Neural progenitor cell (in vitro differentiated cells): Measurements from ENCODE around the gene GLYATL3. TPM values are rescaled to one million over a fixed set of nuclear protein-coding genes. Genes with fewer than 3 reads are reported as not detected.

Source experiments
- DNase-seq: peaks from one replicate; pipeline ENCODE4 v3.0.0-alpha.2; 2016; ENCODE audit warnings: low spot score
- H2AFZ ChIP-seq: fragments of 200-600 bp; sonication (generic); replicated peaks from 2 replicates; pipeline ENCODE4 v1.6.1; 2016; ENCODE audit warnings: antibody characterized with exemption
- H3F3A ChIP-seq: fragments of 200-600 bp; sonication (generic); 2 replicates; pipeline ENCODE4 v1.6.1; 2016; ENCODE audit warnings: antibody characterized with exemption, low read depth
- H3K27ac ChIP-seq: fragments of 200-600 bp; sonication (generic); 2 replicates; pipeline ENCODE4 v1.5.1; 2016; ENCODE audit warnings: mild to moderate bottlenecking
- H3K27me3 ChIP-seq: fragments of 200-600 bp; sonication (generic); 2 replicates; pipeline ENCODE4 v1.6.1; 2016; ENCODE audit warnings: mild to moderate bottlenecking, moderate library complexity
- H3K36me3 ChIP-seq: fragments of 200-600 bp; sonication (generic); 2 replicates; pipeline ENCODE4 v1.5.1; 2016
- H3K4me1 ChIP-seq: fragments of 200-600 bp; sonication (generic); 2 replicates; pipeline ENCODE4 v1.6.1; 2016; ENCODE audit warnings: mixed run types
- H3K4me2 ChIP-seq: fragments of 200-600 bp; sonication (generic); 2 replicates; pipeline ENCODE4 v1.6.1; 2016
- H3K4me3 ChIP-seq: fragments of 200-600 bp; sonication (generic); 2 replicates; pipeline ENCODE4 v1.5.1; 2016
- H3K79me2 ChIP-seq: fragments of 200-600 bp; sonication (generic); 2 replicates; pipeline ENCODE4 v1.6.1; 2016; ENCODE audit warnings: low read depth
- H3K9ac ChIP-seq: fragments of 200-600 bp; sonication (generic); 2 replicates; pipeline ENCODE4 v1.6.1; 2016
- H3K9me3 ChIP-seq: fragments of 200-600 bp; sonication (generic); 2 replicates; pipeline ENCODE4 v1.5.1; 2016; ENCODE audit warnings: low read depth
- H4K20me1 ChIP-seq: fragments of 200-600 bp; sonication (generic); 2 replicates; pipeline ENCODE4 v1.6.1; 2016; ENCODE audit warnings: low read depth
- H3K27ac Mint-ChIP-seq: 3 replicates; pipeline ENCODE4 v1.8.0; 2021; ENCODE audit warnings: mixed read lengths
- H3K27me3 Mint-ChIP-seq: 2 replicates; pipeline ENCODE4 v1.8.0; 2022; ENCODE audit warnings: low read depth, mild to moderate bottlenecking, inconsistent platforms, moderate library complexity, mixed read lengths; ENCODE audit not compliant: insufficient read depth
- H3K36me3 Mint-ChIP-seq: 3 replicates; pipeline ENCODE4 v1.8.0; 2021; ENCODE audit warnings: mixed read lengths
- H3K4me1 Mint-ChIP-seq: 3 replicates; pipeline ENCODE4 v1.8.0; 2021; ENCODE audit warnings: mixed read lengths
- H3K4me3 Mint-ChIP-seq: 3 replicates; pipeline ENCODE4 v1.8.0; 2021; ENCODE audit warnings: mild to moderate bottlenecking, moderate library complexity, mixed read lengths
- H3K9me3 Mint-ChIP-seq: 3 replicates; pipeline ENCODE4 v1.8.0; 2020; ENCODE audit warnings: mixed read lengths
- CTCF ChIP-seq: fragments of 200-600 bp; sonication (generic); IDR thresholded peaks from 2 replicates; pipeline ENCODE4 v1.5.1; 2017; ENCODE audit warnings: antibody characterized with exemption, mild to moderate bottlenecking
- EZH2 ChIP-seq: fragments of 200-600 bp; sonication (generic); IDR thresholded peaks from 2 replicates; pipeline ENCODE4 v1.6.1; 2017; ENCODE audit warnings: antibody characterized with exemption, mild to moderate bottlenecking, moderate library complexity
- EZH2phosphoT487 ChIP-seq: fragments of 200-600 bp; sonication (generic); IDR thresholded peaks from 2 replicates; pipeline ENCODE4 v1.6.1; 2017; ENCODE audit warnings: antibody characterized with exemption
- total RNA-seq: library from RNA; depleted of rRNA; stranded (reverse); fragments of >200 nt; gene quantifications from 2 replicates; pipeline ENCODE4 v1.2.3, GENCODE V29; 2015; ENCODE audit warnings: low replicate concordance

GLYATL3 gene
- total RNA-seq, 1 donor from 2014 or later = not detected

GRCh38 chr6:49565855-49566254, 66.1 kb downstream of the GLYATL3 start:
- H3K9me3 Mint-ChIP-seq = peaks cover 3% of the 10 kb centered on the region
- TF ChIP-seq CTCF = no peak
- no peak for TF ChIP-seq EZH2
- no peak for TF ChIP-seq EZH2phosphoT487
- no peak for DNase-seq
- no peak overlapping the region for H3K4me3 ChIP-seq
- H2AFZ ChIP-seq = no peak overlapping the region
- H3K36me3 ChIP-seq = no peaks in the 10 kb centered on the region
- no peaks in the 10 kb centered on the region for H4K20me1 ChIP-seq
- H3K9me3 ChIP-seq = no peaks in the 10 kb centered on the region
- H3K4me2 ChIP-seq = no peak overlapping the region
- H3K36me3 Mint-ChIP-seq = no peaks in the 10 kb centered on the region
- no peaks in the 10 kb centered on the region for H3K4me1 Mint-ChIP-seq
- H3K27me3 ChIP-seq = no peaks in the 10 kb centered on the region
- H3K27ac ChIP-seq = no peak overlapping the region
- no peaks in the 10 kb centered on the region for H3K27me3 Mint-ChIP-seq
- H3K79me2 ChIP-seq = no peaks in the 10 kb centered on the region
- no peak overlapping the region for H3K9ac ChIP-seq
- H3K4me3 Mint-ChIP-seq = no peak overlapping the region
- H3K27ac Mint-ChIP-seq = no peak overlapping the region
- H3K4me1 ChIP-seq = no peaks in the 10 kb centered on the region
- peaks cover 14% of the 10 kb centered on the region for H3F3A ChIP-seq

DNA sequence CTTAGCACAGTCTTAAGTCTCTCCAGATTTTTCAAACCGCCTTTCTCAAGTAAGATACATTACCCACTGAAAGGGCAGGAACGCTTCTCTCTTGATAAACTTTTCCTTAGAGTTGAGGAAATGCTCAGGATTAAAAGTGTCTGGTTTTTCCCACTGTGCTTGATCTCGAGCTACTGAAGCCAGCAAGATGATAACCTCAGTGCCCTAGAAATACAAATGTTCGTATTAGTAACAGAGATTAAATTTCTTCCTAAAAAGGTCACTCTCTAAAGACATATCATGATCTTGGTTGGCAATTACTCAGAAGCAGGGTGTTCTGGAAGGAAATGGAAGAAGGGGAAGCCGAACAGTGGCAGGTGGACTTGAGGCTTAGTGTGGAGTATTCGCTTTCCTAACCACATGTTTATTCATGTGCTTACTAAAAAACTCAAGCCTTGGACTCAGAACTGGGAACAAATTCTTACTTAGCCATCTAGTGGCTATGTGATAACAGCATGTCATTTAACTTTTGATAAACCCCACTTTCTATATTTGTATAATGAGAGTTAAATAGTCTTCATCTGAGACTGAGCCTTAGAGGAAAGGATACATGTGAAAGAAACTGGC, 70.9 kb downstream of the GLYATL3 start:
- H3K79me2 ChIP-seq = no peaks in the 10 kb centered on the region
- H3K27ac ChIP-seq = no peak overlapping the region
- no peaks in the 10 kb centered on the region for H4K20me1 ChIP-seq
- Mint-ChIP-seq H3K4me1 (no peaks in the 10 kb centered on the region), H3K27ac (no peak overlapping the region), H3K27me3 (peaks cover 2% of the 10 kb centered on the region), H3K4me3 (no peak overlapping the region), H3K36me3 (no peaks in the 10 kb centered on the region), H3K9me3 (no peaks in the 10 kb centered on the region)
- no peak overlapping the region for H3K9ac ChIP-seq
- peak overlapping the region; percentile 48 for H2AFZ ChIP-seq
- no peaks in the 10 kb centered on the region for H3K9me3 ChIP-seq
- TF ChIP-seq EZH2 = no peak
- H3K4me3 ChIP-seq = no peak overlapping the region
- H3F3A ChIP-seq = no peaks in the 10 kb centered on the region
- no peak overlapping the region for H3K4me2 ChIP-seq
- H3K36me3 ChIP-seq = no peaks in the 10 kb centered on the region
- no peak for DNase-seq
- no peaks in the 10 kb centered on the region for H3K27me3 ChIP-seq
- H3K4me1 ChIP-seq = no peaks in the 10 kb centered on the region

- Histone ChIP-seq H3K9ac (no peak overlapping the region), H3K4me1 (no peaks in the 10 kb centered on the region), H3K9me3 (no peaks in the 10 kb centered on the region), H4K20me1 (no peaks in the 10 kb centered on the region), H3K27ac (no peak overlapping the region), H3F3A (no peaks in the 10 kb centered on the region), H2AFZ (no peak overlapping the region), H3K4me2 (no peak overlapping the region), H3K4me3 (no peak overlapping the region), H3K36me3 (no peaks in the 10 kb centered on the region), H3K27me3 (no peaks in the 10 kb centered on the region), H3K79me2 (no peaks in the 10 kb centered on the region)
- H3K36me3 Mint-ChIP-seq = no peaks in the 10 kb centered on the region
- no peak for DNase-seq
- no peak overlapping the region for H3K4me3 Mint-ChIP-seq
- H3K4me1 Mint-ChIP-seq = no peaks in the 10 kb centered on the region
- TF ChIP-seq CTCF (no peak), EZH2 (no peak), EZH2phosphoT487 (no peak)
- no peaks in the 10 kb centered on the region for H3K9me3 Mint-ChIP-seq
- H3K27me3 Mint-ChIP-seq = peaks cover 2% of the 10 kb centered on the region
- H3K27ac Mint-ChIP-seq = no peak overlapping the region
Measured at GRCh38 chr6:49576618-49577017, 76.9 kb downstream of the GLYATL3 start.

Other genes with a start within 250 kb of the GLYATL3 start
- gene MMUT, start 36.7 kb upstream of the GLYATL3 start, total RNA-seq = 14.4 and 23.9 TPM in 2 replicates
- 31.1 and 48.8 TPM in 2 replicates for gene CENPQ, start 36.6 kb upstream of the GLYATL3 start, total RNA-seq
- 87.2 and 97.2 TPM in 2 replicates for gene C6orf141, start 50.7 kb downstream of the GLYATL3 start, total RNA-seq
- not detected in 2 replicates for gene RHAG, start 136.9 kb downstream of the GLYATL3 start, total RNA-seq
- not detected in 2 replicates for gene CRISP2, start 213.6 kb downstream of the GLYATL3 start, total RNA-seq
- gene CRISP3, start 244.5 kb downstream of the GLYATL3 start, total RNA-seq = not detected in 2 replicates